Panc1 (cell line): ENCODE results near the gene KRT15. TPM values are rescaled to one million over a fixed set of nuclear protein-coding genes. Genes with fewer than 3 reads are reported as not detected.

Experiments used
- ATAC-seq: fragments of 200-7000 bp; cut with Tn5 transposase; 2 replicates; pipeline ENCODE4 v1.9.1; 2020; ENCODE audit warnings: mild to moderate bottlenecking, moderate library complexity
- BruUV-seq: library from RNA; stranded (reverse); fragments of 400-500 nt; replicated peaks from 2 replicates; lab custom pipeline; 2021; lab: Mats Ljungman, UMichigan
- CTCF ChIA-PET: fragments of 300-600 bp; sonication (Branson Sonifier 250); formaldehyde crosslinking; loops from one replicate; lab custom pipeline; 2022; ENCODE audit warnings: antibody characterized with exemption; lab: Charles Lee
- POLR2A ChIA-PET: fragments of 300-600 bp; sonication (Branson Sonifier 250); formaldehyde crosslinking; loops from one replicate; lab custom pipeline; 2022; ENCODE audit warnings: antibody characterized with exemption; lab: Charles Lee
- DNase-seq: peaks from one replicate; pipeline ENCODE4 v3.0.0-alpha.2; 2010; ENCODE audit warnings: low read depth, low spot score
- H3K27ac ChIP-seq: 2 replicates; pipeline ENCODE4 v1.5.1; 2011; ENCODE audit warnings: mild to moderate bottlenecking, low read length, inconsistent platforms
- H3K27me3 ChIP-seq: fragments of 200-500 bp; sonication (Bioruptor generic); 2 replicates; pipeline ENCODE4 v1.6.0; 2014; ENCODE audit warnings: low read length, inconsistent platforms; ENCODE audit not compliant: control insufficient read depth, insufficient read depth
- H3K36me3 ChIP-seq: fragments of 200-500 bp; sonication (Bioruptor generic); 2 replicates; pipeline ENCODE4 v1.5.1; 2014; ENCODE audit warnings: inconsistent platforms, mild to moderate bottlenecking, low read length, moderate library complexity; ENCODE audit not compliant: control insufficient read depth, insufficient read depth
- H3K4me1 ChIP-seq: 2 replicates; pipeline ENCODE4 v1.5.1; 2011; ENCODE audit warnings: inconsistent platforms, mild to moderate bottlenecking, low read length, moderate library complexity; ENCODE audit not compliant: control insufficient read depth, insufficient read depth
- H3K4me3 ChIP-seq, 2 experiments: 2 replicates each; pipeline ENCODE4 v1.5.1; 2011 to 2012; ENCODE audit warnings: low read depth in 2 of 2, low read length in 2 of 2, mild to moderate bottlenecking in 2 of 2, inconsistent platforms in 1 of 2, moderate library complexity in 1 of 2
- H3K9me3 ChIP-seq: fragments of 200-500 bp; sonication (Bioruptor generic); 2 replicates; pipeline ENCODE4 v1.5.1; 2014; ENCODE audit warnings: low read depth, mild to moderate bottlenecking, inconsistent platforms, low read length, moderate library complexity; ENCODE audit not compliant: control insufficient read depth, insufficient read depth
- CTCF ChIP-seq: fragments of 450-650 bp; IDR thresholded peaks from 2 replicates; pipeline ENCODE4 v1.5.1; 2017; ENCODE audit warnings: mild to moderate bottlenecking
- POLR2AphosphoS5 ChIP-seq: IDR thresholded peaks from 2 replicates; pipeline ENCODE4 v1.6.1; 2012; ENCODE audit warnings: mild to moderate bottlenecking, low read depth, low read length, moderate library complexity
- REST ChIP-seq, 2 experiments: IDR thresholded peaks; 2 replicates each; pipeline ENCODE4 v1.6.1; 2011 to 2012; ENCODE audit warnings: low read depth in 2 of 2, control low read depth in 1 of 2, low read length in 1 of 2, mild to moderate bottlenecking in 1 of 2, moderate library complexity in 1 of 2; ENCODE audit not compliant: insufficient read depth in 1 of 2
- SIN3A ChIP-seq: IDR thresholded peaks from 2 replicates; pipeline ENCODE4 v1.6.1; 2012; ENCODE audit warnings: low read depth, mild to moderate bottlenecking, low read length, moderate library complexity, borderline replicate concordance; ENCODE audit not compliant: insufficient read depth
- TCF7L2 ChIP-seq: IDR thresholded peaks from 2 replicates; pipeline ENCODE4 v1.6.1; 2011; ENCODE audit warnings: mild to moderate bottlenecking, low read depth, low read length, inconsistent platforms
- in situ Hi-C: cut with HindIII; loops from 2 replicates; pipeline ENCODE4 v1.10.0; 2016; ENCODE audit warnings: low sequenced_read_pairs, low pct_unique_long_range_greater_than_20kb
- intact Hi-C: fragments of 100-400 bp; cut with micrococcal nuclease; formaldehyde crosslinking; loops from one replicate; pipeline ENCODE4 v1.10.0; 2022; ENCODE audit not compliant: unreplicated experiment
- total RNA-seq: library from RNA; stranded (reverse); gene quantifications from one replicate; pipeline ENCODE4 v1.2.1, GENCODE V29; 2021; ENCODE audit not compliant: unreplicated experiment

KRT15 gene
- total RNA-seq, 1 experiment from 2014 or later: 70.4 TPM

DNA sequence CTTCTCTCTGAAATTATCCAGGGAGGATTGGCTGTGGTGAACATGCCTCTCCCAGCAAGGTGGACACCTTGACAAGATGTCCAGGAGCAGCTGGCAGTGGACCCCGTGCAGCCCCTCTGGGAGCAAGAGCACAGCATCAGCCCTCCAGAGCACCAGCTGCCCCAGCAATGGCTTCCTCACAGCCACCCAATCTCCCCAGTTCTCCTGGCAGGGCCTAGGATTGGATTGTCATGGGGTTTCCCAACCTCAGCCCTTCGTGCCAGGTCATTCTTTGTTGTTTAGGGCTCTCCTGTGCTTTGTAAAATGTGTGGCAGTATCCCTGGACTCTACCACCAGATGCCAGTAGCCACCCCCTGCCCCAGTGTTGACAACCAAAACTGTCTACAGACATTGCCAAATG is 27.2 kb downstream of the KRT15 start:
- BruUV-seq: no TSS peak
- ChIA-PET POLR2A (no interaction called here), CTCF (no interaction called here)
- intact Hi-C loops: no loop called here
- Histone ChIP-seq H3K36me3 (no peaks in the 10 kb centered on the region), H3K27me3 (no peaks in the 10 kb centered on the region), H3K27ac (peak overlapping the region; percentile 50; the same call in 1 of the 2 replicates), H3K9me3 (no peaks in the 10 kb centered on the region), H3K4me1 (peaks cover 21% of the 10 kb centered on the region), H3K4me3 (no peak overlapping the region)
- DNase-seq: no peak
- in situ Hi-C loops: no loop called here
- TF ChIP-seq REST (IDR thresholded peaks at IDR 0.05; ENCODE audit: insufficient read depth in 1 of 2, low read depth in 2 of 2, low read length in 1 of 2) (no peak), CTCF (no peak)
- ATAC-seq: no peak

DNA sequence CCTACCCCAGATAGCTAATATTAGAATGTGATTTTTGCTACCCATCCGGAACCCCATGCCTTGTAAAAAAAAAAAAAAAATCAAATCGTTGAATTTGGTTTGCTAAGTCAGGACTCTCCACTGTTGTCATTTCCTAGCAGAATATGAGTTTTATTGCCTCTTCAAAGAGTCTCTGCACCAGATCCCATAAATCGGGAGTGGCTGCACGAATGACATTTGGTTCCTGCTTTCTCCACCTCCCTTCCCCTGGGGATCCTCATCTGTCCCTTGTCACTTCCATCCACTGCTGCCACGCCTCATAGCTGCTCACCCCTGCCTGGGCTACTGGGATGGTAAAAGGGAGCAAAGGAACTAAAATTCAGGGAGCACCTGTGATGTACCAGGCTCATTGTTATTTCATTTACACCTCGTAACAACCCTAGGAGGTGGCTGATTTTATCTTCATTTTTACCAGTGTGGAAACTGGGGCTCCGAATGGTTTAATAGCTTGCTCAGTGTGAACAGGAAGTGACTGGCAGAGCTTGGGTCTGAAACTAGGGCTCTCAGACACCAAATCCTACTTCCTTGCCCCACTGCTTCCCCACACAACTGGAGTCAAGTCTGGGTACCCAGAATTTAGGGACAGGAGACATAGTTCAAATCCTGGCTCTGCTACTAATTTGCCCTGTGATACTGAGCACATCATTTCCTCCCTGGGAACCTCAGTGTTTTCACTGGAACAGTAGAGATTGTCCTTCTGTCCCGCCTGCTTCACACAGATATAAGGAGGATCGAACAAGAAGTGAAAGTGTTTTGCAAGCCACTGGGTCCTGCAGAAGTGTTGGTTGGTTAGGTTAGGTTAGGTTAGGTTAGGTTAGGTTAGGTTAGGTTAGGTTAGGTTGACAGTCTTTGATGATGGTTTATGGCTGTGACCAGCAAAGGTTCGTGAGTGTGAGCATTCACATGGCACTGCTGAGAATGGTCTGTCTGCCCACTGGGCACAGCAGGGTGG is 28.4 kb downstream of the KRT15 start:
- DNase-seq (no peak), ATAC-seq (no peak)
- peak overlapping the region; percentile 77 for H3K27ac ChIP-seq
- no peak overlapping the region for H3K4me3 ChIP-seq
- no peaks in the 10 kb centered on the region for H3K9me3 ChIP-seq
- H3K36me3 ChIP-seq: no peaks in the 10 kb centered on the region
- no peaks in the 10 kb centered on the region for H3K27me3 ChIP-seq
- TF ChIP-seq SIN3A (no peak), TCF7L2 (peak; percentile 41; the same call in 1 of the 2 replicates)
- ChIA-PET POLR2A (interaction anchor here (0.6 to 0.7 kb wide), 2 partner anchors 198 to 556 kb away, joined by 5 read pairs; no protein-coding TSS in a partner anchor), CTCF (interaction anchor here (0.6 to 1.1 kb wide), 4 partner anchors 31 to 708 kb away, joined by 3 to 4 read pairs (median 3); no protein-coding TSS in a partner anchor)
- H3K4me1 ChIP-seq: peaks cover 23% of the 10 kb centered on the region
- no TSS peak for BruUV-seq
- intact Hi-C loops (no loop called here), in situ Hi-C loops (no loop called here)

DNA sequence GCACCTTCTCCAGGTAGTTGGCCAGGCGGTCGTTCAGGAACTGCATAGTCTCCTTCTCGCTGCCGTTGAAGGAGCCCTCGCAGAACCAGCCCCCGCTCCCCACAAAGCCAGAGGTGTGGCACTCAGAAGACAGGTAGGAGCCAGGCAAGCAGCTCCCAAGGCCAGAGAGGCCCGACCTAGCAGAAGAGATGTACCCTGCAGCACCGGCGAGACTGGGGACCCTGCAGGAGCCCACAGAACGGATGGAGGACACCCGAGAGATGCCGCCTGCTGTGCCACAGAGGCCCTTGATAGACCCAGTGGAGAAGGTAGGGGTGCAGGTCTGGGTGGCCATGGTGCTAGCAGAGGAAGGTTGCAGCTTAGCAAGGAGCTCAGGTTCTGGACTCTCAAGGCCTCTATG is 29.2 kb downstream of the KRT15 start, which contains the start of gene KRT36:
KRT36 (minus strand) TSS at position 380 of the 400 bp plus-strand sequence; CDS start at position 334, 46 bp downstream.
- ChIA-PET CTCF (interaction anchor here (0.7 to 1.1 kb wide), 2 partner anchors 430 to 708 kb away, joined by 3 to 4 read pairs; no protein-coding TSS in a partner anchor), POLR2A (interaction anchor here (0.6 kb wide), 1 partner anchor 555 kb away, joined by 5 read pairs; no protein-coding TSS in a partner anchor)
- Histone ChIP-seq H3K27ac (peak within 1 kb of the TSS; percentile 77), H3K4me3 (no peak within 1 kb of the TSS), H3K4me1 (peaks cover 20% of the 10 kb centered on the region), H3K36me3 (no peaks in the 10 kb centered on the region), H3K9me3 (no peaks in the 10 kb centered on the region), H3K27me3 (no peaks in the 10 kb centered on the region)
- TF ChIP-seq TCF7L2 (no peak), SIN3A (no peak), POLR2AphosphoS5 (no peak), REST (IDR thresholded peaks at IDR 0.05; ENCODE audit: insufficient read depth in 1 of 2, low read depth in 2 of 2, low read length in 1 of 2) (no peak), CTCF (no peak)
- BruUV-seq: no TSS peak
- DNase-seq (no peak), ATAC-seq (no peak)
- intact Hi-C loops (no loop called here), in situ Hi-C loops (no loop called here)
